Vagina (tissue), 1 donor: ENCODE measurements around the gene ANKRD24. TPM values are rescaled to one million over a fixed set of nuclear protein-coding genes. Genes with fewer than 3 reads are reported as not detected.

Source experiments
- total RNA-seq: library from RNA; depleted of rRNA; stranded (reverse); fragments of >200 nt; gene quantifications from one replicate; pipeline ENCODE4 v1.2.3, GENCODE V29; 2016

Gene ANKRD24
- total RNA-seq, 1 donor from 2014 or later = 0.25 TPM

Other genes with a start within 250 kb of the ANKRD24 start
- not detected for gene NMRK2, start 249.6 kb upstream of the ANKRD24 start, total RNA-seq
- gene DAPK3, start 211.6 kb upstream of the ANKRD24 start, total RNA-seq = 62.4 TPM
- 1,702 TPM for gene EEF2, start 197.2 kb upstream of the ANKRD24 start, total RNA-seq
- 14.0 TPM for gene PIAS4, start 175.0 kb upstream of the ANKRD24 start, total RNA-seq
- gene ZBTB7A, start 115.8 kb upstream of the ANKRD24 start, total RNA-seq = 60.6 TPM
- 104 TPM for gene MAP2K2, start 58.6 kb upstream of the ANKRD24 start, total RNA-seq
- gene CREB3L3, start 29.1 kb upstream of the ANKRD24 start, total RNA-seq = not detected
- 65.6 TPM for gene SIRT6, start 126 bp upstream of the ANKRD24 start, total RNA-seq
- not detected for gene EBI3, start 46.8 kb downstream of the ANKRD24 start, total RNA-seq
- gene YJU2, start 64.4 kb downstream of the ANKRD24 start, total RNA-seq = 19.9 TPM
- gene SHD, start 96.6 kb downstream of the ANKRD24 start, total RNA-seq = not detected
- not detected for gene TMIGD2, start 119.7 kb downstream of the ANKRD24 start, total RNA-seq
- 1.7 TPM for gene FSD1, start 121.9 kb downstream of the ANKRD24 start, total RNA-seq
- gene STAP2, start 156.1 kb downstream of the ANKRD24 start, total RNA-seq = 29.2 TPM
- 10.1 TPM for gene MPND, start 160.9 kb downstream of the ANKRD24 start, total RNA-seq
- 65.6 TPM for gene SH3GL1, start 217.9 kb downstream of the ANKRD24 start, total RNA-seq
- gene CHAF1A, start 220.0 kb downstream of the ANKRD24 start, total RNA-seq = 21.4 TPM